NT2/D1 (cell line): ENCODE results near the gene CACNA1C.

Experiments used
- DNase-seq: peaks from one replicate; pipeline ENCODE4 v3.0.0-alpha.2; 2011; ENCODE audit warnings: low read depth, low spot score
- H3K27me3 ChIP-seq: 2 replicates; pipeline ENCODE4 v1.6.0; 2011; ENCODE audit warnings: mild to moderate bottlenecking; ENCODE audit not compliant: insufficient read length, insufficient read depth
- H3K36me3 ChIP-seq: 2 replicates; pipeline ENCODE4 v1.6.1; 2011; ENCODE audit warnings: mild to moderate bottlenecking, low read length, mixed read lengths; ENCODE audit not compliant: insufficient read depth, insufficient read length
- H3K4me1 ChIP-seq: 2 replicates; pipeline ENCODE4 v1.5.1; 2011; ENCODE audit not compliant: insufficient read depth, insufficient read length
- H3K4me3 ChIP-seq: 2 replicates; pipeline ENCODE4 v1.5.1; 2011; ENCODE audit warnings: low read depth; ENCODE audit not compliant: insufficient read length
- H3K9ac ChIP-seq: 2 replicates; pipeline ENCODE4 v1.6.0; 2011; ENCODE audit warnings: low read depth; ENCODE audit not compliant: insufficient read length
- H3K9me3 ChIP-seq: 2 replicates; pipeline ENCODE4 v1.5.1; 2011; ENCODE audit warnings: mild to moderate bottlenecking, low read length; ENCODE audit not compliant: insufficient read depth
- SUZ12 ChIP-seq: IDR thresholded peaks from 2 replicates; pipeline ENCODE4 v1.6.1; 2011; ENCODE audit not compliant: insufficient read length, insufficient read depth; ENCODE audit errors: extremely low read depth
- YY1 ChIP-seq: IDR thresholded peaks from 2 replicates; pipeline ENCODE4 v1.6.1; 2011; ENCODE audit not compliant: insufficient read length, insufficient read depth
- ZNF274 ChIP-seq: IDR thresholded peaks from 2 replicates; pipeline ENCODE4 v1.6.1; 2011; ENCODE audit warnings: mild to moderate bottlenecking, low read depth, low read length

The CACNA1C gene

DNA sequence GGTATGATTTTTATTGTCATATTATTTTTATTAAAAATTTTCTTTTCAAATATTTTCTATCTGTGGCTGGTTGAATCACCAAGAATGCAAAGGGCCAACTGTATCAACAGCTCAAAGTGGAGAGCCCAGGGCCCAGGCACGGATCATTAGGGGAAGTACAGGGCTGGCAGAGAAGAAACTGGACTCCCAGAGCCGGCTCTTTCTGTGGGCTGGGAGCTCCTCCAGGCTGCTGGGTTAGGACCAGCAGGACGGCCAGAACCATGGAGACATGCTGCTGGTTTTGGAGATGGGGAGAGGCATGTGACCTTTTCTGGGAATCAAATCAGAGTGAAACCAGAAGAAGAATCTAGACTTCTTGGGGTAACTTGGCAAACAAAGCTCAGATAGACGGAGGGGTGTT lies 220.5 kb downstream of the CACNA1C start:
- Histone ChIP-seq H3K4me3 (no peak overlapping the region), H3K9me3 (no peaks in the 10 kb centered on the region), H3K4me1 (peaks cover 11% of the 10 kb centered on the region), H3K27me3 (peaks cover 2% of the 10 kb centered on the region), H3K9ac (no peak overlapping the region), H3K36me3 (no peaks in the 10 kb centered on the region)
- no peak for DNase-seq
- no peak for TF ChIP-seq YY1
- no peak for TF ChIP-seq ZNF274
- no peak for TF ChIP-seq SUZ12

DNA sequence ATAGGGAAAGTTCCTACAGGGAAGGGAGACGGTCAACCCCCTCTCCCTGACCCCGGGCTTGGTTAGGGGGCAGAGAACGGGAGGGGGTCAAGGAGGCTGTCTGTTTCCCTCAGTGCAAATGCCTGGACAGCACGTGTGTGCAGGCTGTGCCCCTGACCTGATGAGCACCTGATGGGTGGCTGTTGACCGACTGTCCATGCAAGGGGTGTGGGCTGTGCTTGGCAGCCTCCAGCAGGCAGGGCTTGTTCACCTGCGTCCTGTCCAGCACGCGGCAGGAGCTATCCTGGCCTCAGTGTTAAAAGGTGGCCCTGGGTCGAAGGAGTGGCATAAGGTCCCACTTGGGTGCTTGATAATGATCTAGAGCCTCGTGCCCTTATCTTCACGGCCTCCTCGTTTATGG lies 221.0 kb downstream of the CACNA1C start:
- H3K27me3 ChIP-seq = peaks cover 2% of the 10 kb centered on the region
- H3K9ac ChIP-seq = no peak overlapping the region
- H3K4me1 ChIP-seq = peaks cover 6% of the 10 kb centered on the region
- no peaks in the 10 kb centered on the region for H3K9me3 ChIP-seq
- H3K4me3 ChIP-seq = no peak overlapping the region
- TF ChIP-seq YY1 (no peak), ZNF274 (no peak), SUZ12 (no peak)
- H3K36me3 ChIP-seq = no peaks in the 10 kb centered on the region
- DNase-seq = no peak

DNA sequence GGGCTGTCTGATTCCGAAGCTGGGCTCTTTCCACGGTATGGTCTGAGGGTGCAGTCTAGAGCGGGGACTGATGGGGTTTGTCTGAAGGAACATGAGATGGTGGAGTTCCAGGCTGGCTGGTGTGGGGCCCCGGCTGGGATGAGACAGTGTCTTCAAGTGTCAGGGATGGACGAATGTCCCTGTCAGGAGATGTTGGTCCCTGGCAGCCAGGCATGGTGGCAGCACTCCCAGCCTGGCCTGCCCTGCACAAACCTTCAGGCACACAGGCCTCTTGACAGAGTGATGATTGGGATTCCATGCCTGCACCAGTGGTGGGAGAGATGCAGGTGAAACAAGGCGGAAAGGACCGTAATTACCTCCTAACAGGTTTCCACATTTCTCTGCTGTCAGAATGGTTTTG lies 221.9 kb downstream of the CACNA1C start:
- Histone ChIP-seq H3K9ac (no peak overlapping the region), H3K4me1 (peaks cover 3% of the 10 kb centered on the region), H3K27me3 (peaks cover 2% of the 10 kb centered on the region), H3K36me3 (no peaks in the 10 kb centered on the region), H3K4me3 (no peak overlapping the region), H3K9me3 (no peaks in the 10 kb centered on the region)
- TF ChIP-seq ZNF274 = no peak
- TF ChIP-seq SUZ12 = no peak
- no peak for TF ChIP-seq YY1
- no peak for DNase-seq

DNA sequence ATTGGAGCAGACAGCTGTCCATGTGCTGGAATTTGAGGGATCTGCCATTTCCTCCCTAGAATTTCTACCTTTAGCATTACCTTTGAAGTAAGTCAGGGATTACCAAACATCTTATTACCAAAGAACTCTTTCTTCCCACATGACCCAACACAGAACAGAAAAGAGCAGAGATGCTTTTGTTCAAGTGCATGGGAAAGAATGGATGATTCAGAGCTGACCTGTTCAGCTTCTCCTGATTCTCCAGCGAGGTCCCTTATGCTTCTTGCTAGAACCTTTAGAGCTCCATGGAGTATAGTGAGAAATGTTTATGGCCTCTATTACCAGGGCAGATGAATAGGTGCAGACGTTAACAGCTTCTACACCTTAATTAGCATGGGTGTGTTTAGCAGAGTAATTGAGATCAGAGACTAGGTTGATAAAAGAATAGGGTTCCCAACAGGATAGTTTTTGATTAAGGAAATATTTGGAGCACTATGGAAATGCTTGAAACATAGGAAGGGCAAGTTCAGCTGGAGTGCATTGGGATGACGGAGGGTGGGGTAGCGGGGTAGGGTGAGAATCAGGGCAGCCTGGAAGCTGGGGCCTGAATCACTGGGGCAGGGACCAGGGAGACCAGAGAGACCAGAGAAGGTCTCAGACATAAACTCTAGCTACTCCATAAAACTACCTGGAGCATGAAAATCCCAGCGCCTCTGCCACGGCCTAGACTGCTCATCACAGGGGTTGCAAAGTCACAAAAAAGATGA lies 223.7 kb downstream of the CACNA1C start:
- TF ChIP-seq YY1 = no peak
- Histone ChIP-seq H3K36me3 (no peaks in the 10 kb centered on the region), H3K27me3 (peaks cover 2% of the 10 kb centered on the region), H3K4me1 (peaks cover 3% of the 10 kb centered on the region), H3K9ac (no peak overlapping the region), H3K9me3 (0 out of 2 replicates have a peak, but pooled peaks cover 4% of the 10 kb centered on the region), H3K4me3 (no peak overlapping the region)
- no peak for DNase-seq

DNA sequence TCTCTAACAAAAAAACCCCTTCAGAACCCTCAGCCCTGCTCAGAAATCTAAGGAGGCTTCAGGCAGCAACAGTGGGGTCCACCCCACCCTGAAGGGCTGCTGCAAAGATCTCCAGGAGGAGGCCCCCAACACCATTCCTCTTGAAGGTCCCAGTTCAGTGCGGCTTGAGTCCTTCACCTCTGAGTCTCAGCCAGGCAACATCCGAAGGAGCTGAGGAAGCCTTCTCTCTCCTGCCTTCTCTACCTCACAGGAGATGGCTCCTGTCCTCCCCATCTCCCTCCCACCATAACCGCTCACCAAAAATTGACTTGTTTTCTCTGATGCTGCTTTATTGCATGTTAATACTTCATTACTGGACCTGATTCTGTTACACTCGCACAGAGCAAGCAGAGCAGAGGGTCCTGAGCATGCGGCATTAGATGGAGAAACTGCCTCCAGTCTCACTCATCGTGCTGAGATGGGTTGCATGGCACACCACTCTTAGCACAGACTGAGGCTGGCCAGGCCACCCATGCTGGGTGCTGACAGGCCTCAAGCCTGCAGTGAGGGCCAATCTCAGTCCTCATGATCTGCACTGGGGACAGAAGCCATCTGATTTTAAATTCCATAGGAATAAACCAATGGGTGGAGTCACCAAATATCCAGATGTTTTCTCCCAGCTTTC lies 224.8 kb downstream of the CACNA1C start:
- H3K9me3 ChIP-seq = 0 out of 2 replicates have a peak, but pooled peaks cover 5% of the 10 kb centered on the region
- H3K4me1 ChIP-seq = peaks cover 4% of the 10 kb centered on the region
- H3K36me3 ChIP-seq = no peaks in the 10 kb centered on the region
- no peak overlapping the region for H3K4me3 ChIP-seq
- peaks cover 2% of the 10 kb centered on the region for H3K27me3 ChIP-seq
- H3K9ac ChIP-seq = no peak overlapping the region
- no peak for TF ChIP-seq YY1
- no peak for TF ChIP-seq SUZ12
- no peak for TF ChIP-seq ZNF274
- DNase-seq = no peak

DNA sequence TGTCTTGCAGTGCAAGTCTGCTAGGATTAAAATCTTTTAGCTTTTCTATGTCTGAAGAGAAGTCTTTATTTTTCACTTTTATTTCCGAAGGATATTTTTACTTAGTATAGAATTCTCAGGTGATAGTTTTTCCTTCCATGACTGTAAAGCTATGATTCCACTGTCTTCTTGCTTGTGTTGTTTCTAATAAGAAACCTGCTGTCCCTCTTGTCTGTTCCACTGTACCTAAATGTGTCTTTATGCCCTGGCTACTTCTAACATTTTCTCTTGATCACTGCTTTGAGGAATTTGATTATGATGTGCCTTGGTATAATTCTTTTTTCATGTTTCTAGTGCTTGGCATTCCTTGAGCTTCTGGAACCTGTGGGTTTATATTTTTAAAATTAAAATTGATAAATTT lies 228.7 kb downstream of the CACNA1C start:
- peaks cover 8% of the 10 kb centered on the region for H3K4me1 ChIP-seq
- peaks cover 2% of the 10 kb centered on the region for H3K27me3 ChIP-seq
- no peak for TF ChIP-seq SUZ12
- no peak for TF ChIP-seq YY1
- TF ChIP-seq ZNF274 = no peak
- H3K4me3 ChIP-seq = no peak overlapping the region
- H3K9me3 ChIP-seq = 0 out of 2 replicates have a peak, but pooled peaks cover 5% of the 10 kb centered on the region
- no peak overlapping the region for H3K9ac ChIP-seq
- DNase-seq = no peak
- H3K36me3 ChIP-seq = no peaks in the 10 kb centered on the region

DNA sequence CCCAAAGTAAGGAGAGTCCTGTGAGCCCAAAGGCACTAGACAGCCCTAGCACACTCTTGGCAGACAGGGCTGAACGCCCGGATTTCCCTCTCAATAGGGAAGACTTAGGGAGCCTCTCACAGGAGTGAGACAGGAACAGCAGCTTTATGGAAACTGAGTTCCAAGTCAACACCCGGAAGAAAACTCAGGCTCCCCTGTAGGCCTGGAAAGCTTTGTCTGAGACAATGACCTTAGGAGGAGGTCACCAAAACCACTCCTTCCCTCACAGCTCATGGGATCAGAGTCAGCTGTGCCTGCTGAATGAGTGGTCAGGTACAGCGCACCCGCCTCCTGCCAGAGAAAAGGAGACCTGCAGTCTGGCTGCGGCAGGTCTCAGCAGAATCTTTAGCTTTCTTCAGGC lies 229.5 kb downstream of the CACNA1C start:
- peak; percentile 96 for DNase-seq
- peak overlapping the region; percentile 18 for H3K9ac ChIP-seq
- H3K4me3 ChIP-seq = no peak overlapping the region
- H3K27me3 ChIP-seq = peaks cover 2% of the 10 kb centered on the region
- H3K36me3 ChIP-seq = no peaks in the 10 kb centered on the region
- H3K4me1 ChIP-seq = peaks cover 16% of the 10 kb centered on the region
- no peak for TF ChIP-seq ZNF274
- TF ChIP-seq YY1 = no peak
- no peak for TF ChIP-seq SUZ12
- 0 out of 2 replicates have a peak, but pooled peaks cover 5% of the 10 kb centered on the region for H3K9me3 ChIP-seq
